GM23338 (cell line): ENCODE data around the gene ATP5PB. TPM values are rescaled to one million over a fixed set of nuclear protein-coding genes. Genes with fewer than 3 reads are reported as not detected.

ENCODE experiments used
- CREB1 ChIP-seq: fragments of 250-450 bp; sonication (Bioruptor Pico); IDR thresholded peaks from 2 replicates; pipeline ENCODE4 v1.5.0; 2020; ENCODE audit warnings: low read depth, mild to moderate bottlenecking, moderate library complexity
- ETS1 ChIP-seq: IDR thresholded peaks from 2 replicates; pipeline ENCODE4 v1.6.1; 2016; ENCODE audit warnings: antibody characterized with exemption
- NANOG ChIP-seq: IDR thresholded peaks from 2 replicates; pipeline ENCODE4 v1.6.1; 2016; ENCODE audit warnings: antibody characterized with exemption, borderline replicate concordance
- POLR2AphosphoS5 ChIP-seq: IDR thresholded peaks from 2 replicates; pipeline ENCODE4 v1.6.1; 2016; ENCODE audit warnings: antibody characterized with exemption, low read depth
- REST ChIP-seq: IDR thresholded peaks from one replicate; pipeline ENCODE4 v1.6.1; 2018; ENCODE audit warnings: antibody characterized with exemption; ENCODE audit not compliant: unreplicated experiment
- STAT1 ChIP-seq: IDR thresholded peaks from one replicate; pipeline ENCODE4 v1.6.1; 2016; ENCODE audit warnings: antibody characterized with exemption; ENCODE audit not compliant: unreplicated experiment
- ZNF331 ChIP-seq: fragments of 250-450 bp; sonication (Bioruptor Pico); IDR thresholded peaks from 2 replicates; pipeline ENCODE4 v1.5.0; 2020; ENCODE audit warnings: low read depth, mild to moderate bottlenecking, moderate library complexity
- polyA plus RNA-seq: library from polyadenylated mRNA; unstranded; fragments of >200 nt; fragmentation: Nextera tagmentation; extraction: Ambion mirVana; gene quantifications from 2 replicates; pipeline ENCODE4 v1.2.1, GENCODE V29; 2016
- total RNA-seq: library from RNA; depleted of rRNA; stranded (reverse); fragments of >200 nt; shearing (Covaris generic); gene quantifications from 2 replicates; pipeline ENCODE4 v1.2.3, GENCODE V29; 2014
- TF ChIP-seq, protein P1 (sequence below): fragments of 250-450 bp; sonication (Bioruptor Pico); IDR thresholded peaks from 2 replicates; pipeline ENCODE4 v1.5.0; 2020; ENCODE audit warnings: mild to moderate bottlenecking, moderate library complexity

Gene ATP5PB
- total and polyA plus RNA-seq, 2 experiments from 2014 or later = 279 to 300 TPM

DNA sequence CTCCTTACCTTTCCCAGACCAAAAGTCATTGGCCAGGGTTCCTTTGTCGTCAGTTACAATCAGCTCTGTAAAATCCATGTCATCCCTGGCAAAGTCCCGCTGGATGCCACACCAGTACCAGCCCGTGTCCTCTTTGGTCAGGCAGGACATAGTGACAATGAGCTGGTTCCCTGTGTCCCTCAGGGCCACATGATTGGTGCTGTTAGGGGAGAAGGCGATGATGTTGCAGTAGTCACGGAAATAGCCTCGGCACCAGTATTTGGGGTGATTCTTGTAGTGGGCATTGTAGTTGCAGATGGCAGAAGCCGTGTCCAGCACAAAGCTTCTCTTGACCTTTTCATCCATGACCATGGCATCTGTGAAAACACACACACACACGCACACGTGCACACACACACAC lies 39.4 kb downstream of the ATP5PB start (continued):
- TF ChIP-seq, protein P1, sequence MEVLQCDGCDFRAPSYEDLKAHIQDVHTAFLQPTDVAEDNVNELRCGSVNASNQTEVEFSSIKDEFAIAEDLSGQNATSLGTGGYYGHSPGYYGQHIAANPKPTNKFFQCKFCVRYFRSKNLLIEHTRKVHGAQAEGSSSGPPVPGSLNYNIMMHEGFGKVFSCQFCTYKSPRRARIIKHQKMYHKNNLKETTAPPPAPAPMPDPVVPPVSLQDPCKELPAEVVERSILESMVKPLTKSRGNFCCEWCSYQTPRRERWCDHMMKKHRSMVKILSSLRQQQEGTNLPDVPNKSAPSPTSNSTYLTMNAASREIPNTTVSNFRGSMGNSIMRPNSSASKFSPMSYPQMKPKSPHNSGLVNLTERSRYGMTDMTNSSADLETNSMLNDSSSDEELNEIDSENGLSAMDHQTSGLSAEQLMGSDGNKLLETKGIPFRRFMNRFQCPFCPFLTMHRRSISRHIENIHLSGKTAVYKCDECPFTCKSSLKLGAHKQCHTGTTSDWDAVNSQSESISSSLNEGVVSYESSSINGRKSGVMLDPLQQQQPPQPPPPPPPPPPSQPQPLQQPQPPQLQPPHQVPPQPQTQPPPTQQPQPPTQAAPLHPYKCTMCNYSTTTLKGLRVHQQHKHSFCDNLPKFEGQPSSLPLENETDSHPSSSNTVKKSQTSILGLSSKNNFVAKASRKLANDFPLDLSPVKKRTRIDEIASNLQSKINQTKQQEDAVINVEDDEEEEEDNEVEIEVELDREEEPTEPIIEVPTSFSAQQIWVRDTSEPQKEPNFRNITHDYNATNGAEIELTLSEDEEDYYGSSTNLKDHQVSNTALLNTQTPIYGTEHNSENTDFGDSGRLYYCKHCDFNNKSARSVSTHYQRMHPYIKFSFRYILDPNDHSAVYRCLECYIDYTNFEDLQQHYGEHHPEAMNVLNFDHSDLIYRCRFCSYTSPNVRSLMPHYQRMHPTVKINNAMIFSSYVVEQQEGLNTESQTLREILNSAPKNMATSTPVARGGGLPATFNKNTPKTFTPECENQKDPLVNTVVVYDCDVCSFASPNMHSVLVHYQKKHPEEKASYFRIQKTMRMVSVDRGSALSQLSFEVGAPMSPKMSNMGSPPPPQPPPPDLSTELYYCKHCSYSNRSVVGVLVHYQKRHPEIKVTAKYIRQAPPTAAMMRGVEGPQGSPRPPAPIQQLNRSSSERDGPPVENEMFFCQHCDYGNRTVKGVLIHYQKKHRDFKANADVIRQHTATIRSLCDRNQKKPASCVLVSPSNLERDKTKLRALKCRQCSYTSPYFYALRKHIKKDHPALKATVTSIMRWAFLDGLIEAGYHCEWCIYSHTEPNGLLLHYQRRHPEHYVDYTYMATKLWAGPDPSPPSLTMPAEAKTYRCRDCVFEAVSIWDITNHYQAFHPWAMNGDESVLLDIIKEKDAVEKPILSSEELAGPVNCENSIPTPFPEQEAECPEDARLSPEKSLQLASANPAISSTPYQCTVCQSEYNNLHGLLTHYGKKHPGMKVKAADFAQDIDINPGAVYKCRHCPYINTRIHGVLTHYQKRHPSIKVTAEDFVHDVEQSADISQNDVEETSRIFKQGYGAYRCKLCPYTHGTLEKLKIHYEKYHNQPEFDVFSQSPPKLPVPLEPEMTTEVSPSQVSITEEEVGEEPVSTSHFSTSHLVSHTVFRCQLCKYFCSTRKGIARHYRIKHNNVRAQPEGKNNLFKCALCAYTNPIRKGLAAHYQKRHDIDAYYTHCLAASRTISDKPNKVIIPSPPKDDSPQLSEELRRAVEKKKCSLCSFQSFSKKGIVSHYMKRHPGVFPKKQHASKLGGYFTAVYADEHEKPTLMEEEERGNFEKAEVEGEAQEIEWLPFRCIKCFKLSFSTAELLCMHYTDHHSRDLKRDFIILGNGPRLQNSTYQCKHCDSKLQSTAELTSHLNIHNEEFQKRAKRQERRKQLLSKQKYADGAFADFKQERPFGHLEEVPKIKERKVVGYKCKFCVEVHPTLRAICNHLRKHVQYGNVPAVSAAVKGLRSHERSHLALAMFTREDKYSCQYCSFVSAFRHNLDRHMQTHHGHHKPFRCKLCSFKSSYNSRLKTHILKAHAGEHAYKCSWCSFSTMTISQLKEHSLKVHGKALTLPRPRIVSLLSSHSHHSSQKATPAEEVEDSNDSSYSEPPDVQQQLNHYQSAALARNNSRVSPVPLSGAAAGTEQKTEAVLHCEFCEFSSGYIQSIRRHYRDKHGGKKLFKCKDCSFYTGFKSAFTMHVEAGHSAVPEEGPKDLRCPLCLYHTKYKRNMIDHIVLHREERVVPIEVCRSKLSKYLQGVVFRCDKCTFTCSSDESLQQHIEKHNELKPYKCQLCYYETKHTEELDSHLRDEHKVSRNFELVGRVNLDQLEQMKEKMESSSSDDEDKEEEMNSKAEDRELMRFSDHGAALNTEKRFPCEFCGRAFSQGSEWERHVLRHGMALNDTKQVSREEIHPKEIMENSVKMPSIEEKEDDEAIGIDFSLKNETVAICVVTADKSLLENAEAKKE = no peak
- no peak for TF ChIP-seq POLR2AphosphoS5
- TF ChIP-seq NANOG = no peak
- TF ChIP-seq STAT1 = no peak
- TF ChIP-seq CREB1 (CRISPR knock-in tag) = no peak
- no peak for TF ChIP-seq ZNF331 (CRISPR knock-in tag)
- TF ChIP-seq REST = no peak
- no peak for TF ChIP-seq ETS1
